A549 treated with CpdA at 1 μM for 4 hours (cell line): Measurements from ENCODE around the gene ATF1. TPM values are rescaled to one million over a fixed set of nuclear protein-coding genes. Genes with fewer than 3 reads are reported as not detected.

Experiments used
- total RNA-seq: library from RNA; stranded (reverse); fragments of 200-300 nt; extraction: Qiagen RNA extraction; gene quantifications from 5 replicates; pipeline ENCODE4 v1.2.3, GENCODE V29; 2022; ENCODE audit warnings: low read depth

The ATF1 gene
- 42.8 to 50.5 TPM (median 46.5 TPM) in 5 replicates for total RNA-seq

DNA sequence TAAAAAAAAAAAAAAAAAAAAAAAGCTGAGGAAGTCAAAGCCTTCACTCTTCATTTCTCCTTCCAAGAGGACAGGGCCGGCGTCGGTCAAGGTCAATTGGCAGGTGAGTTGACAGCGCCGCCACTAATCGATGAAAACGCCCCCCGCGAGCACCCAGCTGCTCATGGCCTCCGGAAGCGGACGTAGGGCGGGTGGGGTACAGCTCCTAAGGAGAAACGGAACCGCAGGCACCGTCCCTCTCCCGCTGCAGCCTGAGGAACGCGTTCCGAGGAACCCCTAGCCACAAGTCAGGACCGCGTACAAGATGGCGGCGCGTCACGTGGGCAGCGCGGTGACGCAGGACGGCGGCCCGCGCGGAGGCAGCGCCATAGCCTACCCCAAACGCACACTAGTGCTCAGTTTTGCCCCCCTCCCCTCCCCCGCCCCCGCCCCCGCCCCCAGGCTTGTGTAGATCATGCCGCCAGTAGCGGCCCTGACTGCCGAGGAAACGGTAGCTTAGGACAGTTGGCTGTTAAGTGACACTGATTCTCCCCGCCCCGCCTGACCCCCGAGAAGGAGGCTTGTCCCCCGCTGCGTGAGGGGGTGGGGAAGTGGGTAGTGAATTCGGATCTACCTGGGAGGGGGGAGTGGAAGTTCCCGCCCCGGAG lies at the start of gene ATF1:
Gene ATF1 (plus strand): TSS at position 463 of the 647 bp plus-strand sequence. CDS start 16,045 bp downstream, outside the sequence.

DNA sequence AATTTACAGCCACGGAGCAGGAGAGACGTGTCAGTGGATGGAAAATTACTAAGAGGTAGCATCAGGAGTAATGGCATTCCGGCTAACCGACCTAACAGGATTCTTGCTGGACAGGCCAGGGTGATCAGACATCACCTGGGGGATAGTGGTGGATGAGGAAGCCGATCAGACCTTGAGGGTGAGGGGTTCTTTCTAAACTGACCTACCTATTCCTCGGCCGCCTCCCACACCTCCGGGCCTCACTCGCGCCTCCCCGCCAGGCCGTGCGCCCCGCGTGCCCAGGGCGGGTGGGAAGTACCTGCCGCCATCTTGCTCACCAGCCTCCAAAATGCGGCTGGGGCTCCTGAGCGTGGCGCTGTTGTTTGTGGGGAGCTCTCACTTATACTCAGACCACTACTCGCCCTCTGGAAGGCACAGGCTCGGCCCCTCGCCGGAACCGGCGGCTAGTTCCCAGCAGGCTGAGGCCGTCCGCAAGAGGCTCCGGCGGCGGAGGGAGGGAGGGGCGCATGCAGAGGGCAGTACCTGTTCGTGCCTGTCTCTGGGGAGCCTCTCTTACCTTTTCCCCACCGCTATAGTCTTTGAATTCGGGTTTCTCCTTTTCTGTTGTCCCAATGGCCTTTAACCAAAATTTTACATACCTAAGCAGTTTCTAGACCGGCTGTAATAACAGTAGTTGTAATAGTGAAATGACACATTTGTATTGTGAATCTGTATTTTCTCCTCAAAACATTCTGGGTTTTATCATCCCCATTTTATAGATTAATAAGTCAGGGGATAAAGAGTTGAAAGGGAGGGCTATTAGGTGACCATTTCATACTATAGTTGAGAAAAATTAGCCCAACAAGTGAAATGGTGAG lies 79.0 kb downstream of the ATF1 start, which contains the start of gene TMPRSS12:
Gene TMPRSS12 (plus strand): TSS at position 290 of the 857 bp plus-strand sequence. CDS start 39 bp downstream, at position 329.

Other genes with a start within 250 kb of the ATF1 start
- not detected in 5 replicates for gene TMPRSS12, start 78.8 kb downstream of the ATF1 start, total RNA-seq
- not detected in 5 replicates for gene HIGD1C, start 188.4 kb downstream of the ATF1 start, total RNA-seq